Spinal cord (tissue), 10 donors: ENCODE data around the gene FREM1. TPM values are rescaled to one million over a fixed set of nuclear protein-coding genes. Genes with fewer than 3 reads are reported as not detected.

Experiments
- DNase-seq, 6 donors: peaks; one replicate each; pipeline versions ENCODE4 v3.0.0 to v3.0.0-alpha.2; 2013 to 2015; ENCODE audit warnings: low spot score in 6 of 6, low read depth in 4 of 6
- H3K27ac ChIP-seq: one replicate; pipeline ENCODE4 v1.5.1; 2013; ENCODE audit warnings: low read depth, low read length, control low read depth
- H3K27me3 ChIP-seq: one replicate; pipeline ENCODE4 v1.6.1; 2013; ENCODE audit warnings: low read length; ENCODE audit not compliant: control insufficient read depth, insufficient read depth
- H3K36me3 ChIP-seq: one replicate; pipeline ENCODE4 v1.6.1; 2013; ENCODE audit warnings: low read length; ENCODE audit not compliant: control insufficient read depth, insufficient read depth
- H3K4me1 ChIP-seq: one replicate; pipeline ENCODE4 v1.6.1; 2013; ENCODE audit warnings: low read length; ENCODE audit not compliant: control insufficient read depth, insufficient read depth
- H3K4me3 ChIP-seq: one replicate; pipeline ENCODE4 v1.5.1; 2013; ENCODE audit warnings: low read depth, low read length, control low read depth
- H3K9me3 ChIP-seq: one replicate; pipeline ENCODE4 v1.6.1; 2013; ENCODE audit warnings: low read length; ENCODE audit not compliant: control insufficient read depth, insufficient read depth
- WGBS: methylation state at CpG from one replicate; pipeline ENCODE4 v1.1.5; 2013; ENCODE audit warnings: missing lambda C conversion rate; ENCODE audit not compliant: insufficient coverage; 5-methylcytosine and 5-hydroxymethylcytosine counted together
- polyA plus RNA-seq, 2 donors: library from polyadenylated mRNA; unstranded; fragments of 120-200 nt; gene quantifications; one replicate each; pipeline ENCODE4 v1.2.1, GENCODE V29; 2013; ENCODE audit not compliant: insufficient read length in 2 of 2
- total RNA-seq, 2 donors: library from RNA; depleted of rRNA in 1 of 2; stranded (reverse); fragments of 120-200 nt in 1 of 2; fragments of >200 nt in 1 of 2; gene quantifications; one replicate each; pipeline versions ENCODE4 v1.2.3 to v1.2.4, GENCODE V29; 2013 to 2014
- donor health status: healthy.

Gene FREM1
- total and polyA plus RNA-seq, 4 donors, result 20.8 to 41.5 (median 35.6) TPM

GRCh38 chr9:14811844-14812243 is 98.4 kb downstream of the FREM1 start:
- Histone ChIP-seq H3K36me3 (no peaks in the 10 kb centered on the region), H3K27ac (no peak overlapping the region), H3K27me3 (no peaks in the 10 kb centered on the region), H3K9me3 (no peaks in the 10 kb centered on the region), H3K4me3 (no peak overlapping the region), H3K4me1 (no peaks in the 10 kb centered on the region)
- no peak for DNase-seq

- WGBS, result 71% methylated on average over 1 of the region's 6 CpGs
- Histone ChIP-seq H3K4me3 (no peak overlapping the region), H3K27ac (peak overlapping the region; percentile 27), H3K4me1 (no peaks in the 10 kb centered on the region), H3K27me3 (no peaks in the 10 kb centered on the region), H3K9me3 (no peaks in the 10 kb centered on the region), H3K36me3 (peaks cover 2% of the 10 kb centered on the region)
- peak in 3 of 6 donors; percentile 10 to 94 (median 56) for DNase-seq
Measured at GRCh38 chr9:14806941-14807520, 103.2 kb downstream of the FREM1 start.

GRCh38 chr9:14799030-14799429 is 111.2 kb downstream of the FREM1 start:
- Histone ChIP-seq H3K27ac (no peak overlapping the region), H3K9me3 (no peaks in the 10 kb centered on the region), H3K36me3 (peaks cover 2% of the 10 kb centered on the region), H3K4me3 (no peak overlapping the region), H3K27me3 (no peaks in the 10 kb centered on the region), H3K4me1 (no peaks in the 10 kb centered on the region)
- no peak for DNase-seq
- no CpG with 5 or more reads among the region's 2 CpGs for WGBS

GRCh38 chr9:14797435-14797834 is 112.8 kb downstream of the FREM1 start:
- no peak overlapping the region for H3K27ac ChIP-seq
- no peak overlapping the region for H3K4me3 ChIP-seq
- no peaks in the 10 kb centered on the region for H3K4me1 ChIP-seq
- DNase-seq, result no peak
- peaks cover 2% of the 10 kb centered on the region for H3K36me3 ChIP-seq
- no peaks in the 10 kb centered on the region for H3K9me3 ChIP-seq
- WGBS, result no CpG with 5 or more reads among the region's 1 CpG
- no peaks in the 10 kb centered on the region for H3K27me3 ChIP-seq

GRCh38 chr9:14793389-14793788 is 116.8 kb downstream of the FREM1 start:
- peaks cover 4% of the 10 kb centered on the region for H3K36me3 ChIP-seq
- no peaks in the 10 kb centered on the region for H3K9me3 ChIP-seq
- no peaks in the 10 kb centered on the region for H3K4me1 ChIP-seq
- WGBS, result 100% methylated on average over 2 of the region's 2 CpGs
- H3K27ac ChIP-seq, result no peak overlapping the region
- H3K4me3 ChIP-seq, result no peak overlapping the region
- no peaks in the 10 kb centered on the region for H3K27me3 ChIP-seq
- no peak for DNase-seq

GRCh38 chr9:14790628-14791027 is 119.6 kb downstream of the FREM1 start:
- H3K4me1 ChIP-seq, result no peaks in the 10 kb centered on the region
- H3K9me3 ChIP-seq, result no peaks in the 10 kb centered on the region
- H3K27ac ChIP-seq, result no peak overlapping the region
- no peak overlapping the region for H3K4me3 ChIP-seq
- peaks cover 4% of the 10 kb centered on the region for H3K36me3 ChIP-seq
- WGBS, result 96% methylated on average over 3 of the region's 4 CpGs
- H3K27me3 ChIP-seq, result no peaks in the 10 kb centered on the region
- DNase-seq, result peak in 1 of 6 donors; percentile 9

GRCh38 chr9:14788846-14789245 is 121.4 kb downstream of the FREM1 start:
- no peaks in the 10 kb centered on the region for H3K27me3 ChIP-seq
- no peak overlapping the region for H3K27ac ChIP-seq
- WGBS, result 91% methylated on average over 3 of the region's 5 CpGs
- H3K36me3 ChIP-seq, result peaks cover 4% of the 10 kb centered on the region
- H3K4me3 ChIP-seq, result no peak overlapping the region
- no peak for DNase-seq
- H3K4me1 ChIP-seq, result no peaks in the 10 kb centered on the region
- H3K9me3 ChIP-seq, result no peaks in the 10 kb centered on the region

- Histone ChIP-seq H3K9me3 (no peaks in the 10 kb centered on the region), H3K4me3 (no peak overlapping the region), H3K4me1 (no peaks in the 10 kb centered on the region), H3K27me3 (no peaks in the 10 kb centered on the region), H3K36me3 (no peaks in the 10 kb centered on the region), H3K27ac (no peak overlapping the region)
- DNase-seq, result no peak
- WGBS, result 97% methylated on average over 3 of the region's 4 CpGs
Measured at GRCh38 chr9:14783358-14783757, 126.9 kb downstream of the FREM1 start.

- H3K4me1 ChIP-seq, result no peaks in the 10 kb centered on the region
- DNase-seq, result no peak
- H3K27me3 ChIP-seq, result no peaks in the 10 kb centered on the region
- WGBS, result 100% methylated on average over 1 of the region's 8 CpGs
- no peak overlapping the region for H3K27ac ChIP-seq
- no peak overlapping the region for H3K4me3 ChIP-seq
- no peaks in the 10 kb centered on the region for H3K36me3 ChIP-seq
- H3K9me3 ChIP-seq, result no peaks in the 10 kb centered on the region
Measured at GRCh38 chr9:14782286-14783051, 127.8 kb downstream of the FREM1 start.

- no peaks in the 10 kb centered on the region for H3K27me3 ChIP-seq
- WGBS, result no CpG with 5 or more reads among the region's 4 CpGs
- H3K9me3 ChIP-seq, result no peaks in the 10 kb centered on the region
- peak in 1 of 6 donors; percentile 87 for DNase-seq
- no peaks in the 10 kb centered on the region for H3K4me1 ChIP-seq
- peaks cover 3% of the 10 kb centered on the region for H3K36me3 ChIP-seq
- no peak overlapping the region for H3K4me3 ChIP-seq
- H3K27ac ChIP-seq, result no peak overlapping the region
Measured at GRCh38 chr9:14780693-14781092, 129.5 kb downstream of the FREM1 start.
